PC-9 (cell line): ENCODE measurements around the gene GPR150. TPM values are rescaled to one million over a fixed set of nuclear protein-coding genes. Genes with fewer than 3 reads are reported as not detected.
A peak's percentile ranks its signal among the peaks of the same experiment; 100 is the strongest.

Source experiments
- BruUV-seq: library from RNA; stranded (reverse); fragments of 400-500 nt; replicated peaks from 2 replicates; lab custom pipeline; 2021; lab: Mats Ljungman, UMichigan
- CTCF ChIA-PET: fragments of 300-600 bp; sonication (Branson Sonifier 250); formaldehyde crosslinking; loops from one replicate; lab custom pipeline; 2022; ENCODE audit warnings: antibody characterized with exemption; lab: Charles Lee
- POLR2A ChIA-PET: fragments of 300-600 bp; sonication (Branson Sonifier 250); formaldehyde crosslinking; loops from one replicate; lab custom pipeline; 2022; ENCODE audit warnings: antibody characterized with exemption; ENCODE audit not compliant: unreplicated experiment; lab: Charles Lee
- DNase-seq, 2 experiments: peaks; one replicate each; pipeline versions ENCODE4 v3.0.0 to v3.0.0-alpha.2; 2015 to 2022; ENCODE audit warnings: mixed read lengths in 1 of 2
- H2AFZ ChIP-seq: fragments of 200-600 bp; sonication (generic); 2 replicates; pipeline ENCODE4 v1.8.1; 2017; ENCODE audit warnings: antibody characterized with exemption
- H3F3A ChIP-seq: fragments of 200-600 bp; sonication (generic); 2 replicates; pipeline ENCODE4 v1.8.1; 2017; ENCODE audit warnings: antibody characterized with exemption, mild to moderate bottlenecking, low read depth; ENCODE audit not compliant: insufficient read depth
- H3K27ac ChIP-seq: fragments of 200-600 bp; sonication (generic); 2 replicates; pipeline ENCODE4 v1.6.1; 2016; ENCODE audit warnings: mixed run types
- H3K27me3 ChIP-seq: fragments of 200-600 bp; sonication (generic); 2 replicates; pipeline ENCODE4 v1.6.1; 2016; ENCODE audit warnings: low read depth, mixed run types; ENCODE audit not compliant: insufficient read depth
- H3K36me3 ChIP-seq: fragments of 200-600 bp; sonication (generic); 2 replicates; pipeline ENCODE4 v1.6.1; 2016; ENCODE audit warnings: low read depth, mixed run types
- H3K4me1 ChIP-seq: fragments of 200-600 bp; sonication (generic); replicated peaks from 2 replicates; pipeline ENCODE4 v1.6.1; 2016; ENCODE audit warnings: mixed run types; ENCODE audit not compliant: insufficient read depth
- H3K4me2 ChIP-seq: fragments of 200-600 bp; sonication (generic); 2 replicates; pipeline ENCODE4 v1.6.1; 2017; ENCODE audit warnings: mixed run types
- H3K4me3 ChIP-seq: fragments of 200-600 bp; sonication (generic); 2 replicates; pipeline ENCODE4 v1.6.1; 2016; ENCODE audit warnings: mixed run types
- H3K79me2 ChIP-seq: fragments of 200-600 bp; sonication (generic); 2 replicates; pipeline ENCODE4 v1.6.1; 2017; ENCODE audit warnings: low read depth, mixed run types
- H3K9me2 ChIP-seq: fragments of 200-600 bp; sonication (generic); 2 replicates; pipeline ENCODE4 v1.8.1; 2017; ENCODE audit warnings: mild to moderate bottlenecking; ENCODE audit not compliant: insufficient read depth
- H3K9me3 ChIP-seq: fragments of 200-600 bp; sonication (generic); 2 replicates; pipeline ENCODE4 v1.8.1; 2016; ENCODE audit warnings: low read depth; ENCODE audit not compliant: insufficient read depth
- H4K20me1 ChIP-seq: fragments of 200-600 bp; sonication (generic); 2 replicates; pipeline ENCODE4 v1.8.1; 2017; ENCODE audit not compliant: insufficient read depth
- EZH2 ChIP-seq: fragments of 200-600 bp; sonication (generic); IDR thresholded peaks from 2 replicates; pipeline ENCODE4 v1.8.0; 2017; ENCODE audit warnings: antibody characterized with exemption, low read depth
- intact Hi-C: fragments of 100-400 bp; cut with micrococcal nuclease; formaldehyde crosslinking; loops from one replicate; pipeline ENCODE4 v1.10.0; 2022; ENCODE audit not compliant: unreplicated experiment
- total RNA-seq: library from RNA; stranded (reverse); gene quantifications from 2 replicates; pipeline ENCODE4 v1.2.3, GENCODE V29; 2021
- TF ChIP-seq, protein P1 (sequence below): fragments of 200-600 bp; sonication (generic); conservative IDR thresholded peaks from 2 replicates; pipeline ENCODE4 v1.6.1; 2017; ENCODE audit warnings: mixed run types, antibody characterized with exemption, mild to moderate bottlenecking, moderate library complexity

The GPR150 gene
- total RNA-seq, 1 experiment from 2014 or later = 0.17 TPM

GRCh38 chr5:95583992-95584391, 35.9 kb upstream of the GPR150 start:
- H3K4me3 ChIP-seq = no peak overlapping the region
- ChIA-PET CTCF (no interaction called here), POLR2A (no interaction called here)
- DNase-seq = no peak
- no peaks in the 10 kb centered on the region for H3K4me1 ChIP-seq
- no peaks in the 10 kb centered on the region for H3K9me3 ChIP-seq
- H3K79me2 ChIP-seq = no peaks in the 10 kb centered on the region
- no peaks in the 10 kb centered on the region for H3K9me2 ChIP-seq
- no peaks in the 10 kb centered on the region for H4K20me1 ChIP-seq
- H3K27ac ChIP-seq = no peak overlapping the region
- intact Hi-C loops = no loop called here
- H3K4me2 ChIP-seq = no peak overlapping the region
- H3K36me3 ChIP-seq = 0 out of 2 replicates have a peak, but pooled peaks cover 2% of the 10 kb centered on the region
- TF ChIP-seq EZH2 = no peak
- TF ChIP-seq, protein P1, sequence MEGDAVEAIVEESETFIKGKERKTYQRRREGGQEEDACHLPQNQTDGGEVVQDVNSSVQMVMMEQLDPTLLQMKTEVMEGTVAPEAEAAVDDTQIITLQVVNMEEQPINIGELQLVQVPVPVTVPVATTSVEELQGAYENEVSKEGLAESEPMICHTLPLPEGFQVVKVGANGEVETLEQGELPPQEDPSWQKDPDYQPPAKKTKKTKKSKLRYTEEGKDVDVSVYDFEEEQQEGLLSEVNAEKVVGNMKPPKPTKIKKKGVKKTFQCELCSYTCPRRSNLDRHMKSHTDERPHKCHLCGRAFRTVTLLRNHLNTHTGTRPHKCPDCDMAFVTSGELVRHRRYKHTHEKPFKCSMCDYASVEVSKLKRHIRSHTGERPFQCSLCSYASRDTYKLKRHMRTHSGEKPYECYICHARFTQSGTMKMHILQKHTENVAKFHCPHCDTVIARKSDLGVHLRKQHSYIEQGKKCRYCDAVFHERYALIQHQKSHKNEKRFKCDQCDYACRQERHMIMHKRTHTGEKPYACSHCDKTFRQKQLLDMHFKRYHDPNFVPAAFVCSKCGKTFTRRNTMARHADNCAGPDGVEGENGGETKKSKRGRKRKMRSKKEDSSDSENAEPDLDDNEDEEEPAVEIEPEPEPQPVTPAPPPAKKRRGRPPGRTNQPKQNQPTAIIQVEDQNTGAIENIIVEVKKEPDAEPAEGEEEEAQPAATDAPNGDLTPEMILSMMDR = no peak
- no peaks in the 10 kb centered on the region for H3F3A ChIP-seq
- BruUV-seq = no TSS peak
- H2AFZ ChIP-seq = no peak overlapping the region
- no peaks in the 10 kb centered on the region for H3K27me3 ChIP-seq

GRCh38 chr5:95590880-95591279, 29.0 kb upstream of the GPR150 start:
- H3K79me2 ChIP-seq = no peaks in the 10 kb centered on the region
- no peaks in the 10 kb centered on the region for H3K9me2 ChIP-seq
- no peaks in the 10 kb centered on the region for H3K27me3 ChIP-seq
- H3K27ac ChIP-seq = no peak overlapping the region
- H3K9me3 ChIP-seq = no peaks in the 10 kb centered on the region
- H4K20me1 ChIP-seq = no peaks in the 10 kb centered on the region
- no peaks in the 10 kb centered on the region for H3K36me3 ChIP-seq
- no peak overlapping the region for H2AFZ ChIP-seq
- no peak overlapping the region for H3K4me2 ChIP-seq
- H3F3A ChIP-seq = no peaks in the 10 kb centered on the region
- ChIA-PET CTCF (no interaction called here), POLR2A (no interaction called here)
- intact Hi-C loops = no loop called here
- no peak for DNase-seq
- H3K4me3 ChIP-seq = no peak overlapping the region
- BruUV-seq = no TSS peak
- TF ChIP-seq, protein P1 = no peak
- no peak for TF ChIP-seq EZH2
- 0 out of 2 replicates have a peak, but pooled peaks cover 4% of the 10 kb centered on the region for H3K4me1 ChIP-seq

DNA sequence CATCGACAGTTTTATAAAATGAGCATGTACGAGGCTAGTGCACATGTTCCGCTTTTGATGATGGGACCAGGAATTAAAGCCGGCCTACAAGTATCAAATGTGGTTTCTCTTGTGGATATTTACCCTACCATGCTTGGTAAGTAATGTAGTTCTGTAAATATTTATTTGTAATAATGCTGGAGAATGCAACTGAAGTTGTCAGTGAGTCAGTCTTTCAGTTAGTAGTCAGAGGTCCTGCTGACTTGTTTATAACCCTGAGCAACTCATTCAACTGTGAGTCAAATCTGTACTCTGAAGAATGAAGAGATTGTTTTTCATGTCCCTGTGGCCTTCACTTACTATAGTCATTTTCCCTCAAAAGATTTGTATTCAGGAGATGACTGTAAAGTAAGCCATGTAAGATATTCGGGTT, 28.4 kb upstream of the GPR150 start:
- Histone ChIP-seq H3K36me3 (no peaks in the 10 kb centered on the region), H4K20me1 (no peaks in the 10 kb centered on the region), H3F3A (no peaks in the 10 kb centered on the region), H3K9me3 (no peaks in the 10 kb centered on the region), H3K27me3 (no peaks in the 10 kb centered on the region), H2AFZ (no peak overlapping the region), H3K27ac (no peak overlapping the region), H3K4me3 (no peak overlapping the region), H3K9me2 (no peaks in the 10 kb centered on the region), H3K79me2 (no peaks in the 10 kb centered on the region), H3K4me2 (no peak overlapping the region), H3K4me1 (0 out of 2 replicates have a peak, but pooled peaks cover 4% of the 10 kb centered on the region)
- TF ChIP-seq, protein P1 = no peak
- no peak for TF ChIP-seq EZH2
- no TSS peak for BruUV-seq
- intact Hi-C loops = no loop called here
- ChIA-PET POLR2A (no interaction called here), CTCF (no interaction called here)
- DNase-seq = peak in 1 of 2 experiments; percentile 34
